HG02981 (cell line): ENCODE results near the gene NAV2.

Source experiments
- ATAC-seq: cut with Tn5 transposase; IDR thresholded peaks from one replicate; pipeline ENCODE4 v1.9.1; 2021; ENCODE audit warnings: mild to moderate bottlenecking, moderate library complexity; ENCODE audit not compliant: unreplicated experiment

The NAV2 gene, protein sequence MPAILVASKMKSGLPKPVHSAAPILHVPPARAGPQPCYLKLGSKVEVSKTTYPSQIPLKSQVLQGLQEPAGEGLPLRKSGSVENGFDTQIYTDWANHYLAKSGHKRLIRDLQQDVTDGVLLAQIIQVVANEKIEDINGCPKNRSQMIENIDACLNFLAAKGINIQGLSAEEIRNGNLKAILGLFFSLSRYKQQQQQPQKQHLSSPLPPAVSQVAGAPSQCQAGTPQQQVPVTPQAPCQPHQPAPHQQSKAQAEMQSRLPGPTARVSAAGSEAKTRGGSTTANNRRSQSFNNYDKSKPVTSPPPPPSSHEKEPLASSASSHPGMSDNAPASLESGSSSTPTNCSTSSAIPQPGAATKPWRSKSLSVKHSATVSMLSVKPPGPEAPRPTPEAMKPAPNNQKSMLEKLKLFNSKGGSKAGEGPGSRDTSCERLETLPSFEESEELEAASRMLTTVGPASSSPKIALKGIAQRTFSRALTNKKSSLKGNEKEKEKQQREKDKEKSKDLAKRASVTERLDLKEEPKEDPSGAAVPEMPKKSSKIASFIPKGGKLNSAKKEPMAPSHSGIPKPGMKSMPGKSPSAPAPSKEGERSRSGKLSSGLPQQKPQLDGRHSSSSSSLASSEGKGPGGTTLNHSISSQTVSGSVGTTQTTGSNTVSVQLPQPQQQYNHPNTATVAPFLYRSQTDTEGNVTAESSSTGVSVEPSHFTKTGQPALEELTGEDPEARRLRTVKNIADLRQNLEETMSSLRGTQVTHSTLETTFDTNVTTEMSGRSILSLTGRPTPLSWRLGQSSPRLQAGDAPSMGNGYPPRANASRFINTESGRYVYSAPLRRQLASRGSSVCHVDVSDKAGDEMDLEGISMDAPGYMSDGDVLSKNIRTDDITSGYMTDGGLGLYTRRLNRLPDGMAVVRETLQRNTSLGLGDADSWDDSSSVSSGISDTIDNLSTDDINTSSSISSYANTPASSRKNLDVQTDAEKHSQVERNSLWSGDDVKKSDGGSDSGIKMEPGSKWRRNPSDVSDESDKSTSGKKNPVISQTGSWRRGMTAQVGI (N-terminal part only)

DNA sequence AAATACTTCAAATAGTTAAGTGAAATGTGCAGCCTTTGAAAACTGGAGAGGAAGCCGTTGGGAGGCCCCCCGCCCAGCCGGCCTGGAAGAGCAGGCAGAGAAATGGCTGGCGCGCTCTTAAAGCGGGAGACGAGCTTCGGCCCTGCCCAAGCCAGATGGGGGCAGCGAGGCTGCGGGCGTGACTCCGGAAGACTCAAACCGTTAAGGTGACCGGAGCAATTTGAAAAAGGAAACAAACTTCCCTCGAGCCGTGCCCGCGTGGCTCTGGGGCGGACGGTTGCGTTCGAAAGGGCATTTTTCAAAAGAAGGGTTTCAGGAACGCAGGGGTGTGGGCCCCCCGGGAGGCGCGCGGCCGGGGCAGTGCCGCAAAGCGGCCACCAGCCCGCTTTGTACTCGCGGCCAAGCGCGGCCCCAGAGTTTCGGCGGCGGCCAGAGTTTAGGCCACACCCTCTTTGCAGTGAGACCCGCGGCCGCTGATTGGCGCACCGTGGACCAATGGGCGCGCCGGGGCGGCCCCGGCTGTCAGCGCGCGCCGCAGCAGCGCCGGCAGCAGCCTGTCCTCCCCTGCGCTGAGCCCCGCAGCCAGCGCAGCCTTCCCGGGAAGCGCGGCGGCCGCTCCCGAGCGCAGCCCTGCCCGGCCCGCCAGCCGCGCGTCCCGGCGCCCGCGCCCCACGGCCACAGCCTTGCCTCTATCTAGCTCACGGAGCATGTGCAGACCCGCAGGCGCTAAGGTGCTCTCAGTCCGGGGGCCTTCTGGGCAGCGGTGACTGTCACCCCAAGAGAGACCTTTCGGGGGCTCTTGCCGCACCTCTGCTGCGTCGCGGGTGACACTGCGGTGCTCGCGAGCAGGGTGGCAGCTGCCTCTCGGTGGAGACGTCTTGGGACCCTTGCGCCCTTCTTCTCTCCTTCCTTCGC lies at the start of gene NAV2:
Gene NAV2 (plus strand): TSS at position 557 of the 915 bp plus-strand sequence. CDS start 859 bp downstream, outside the sequence.
- peak; percentile 99 for ATAC-seq

DNA sequence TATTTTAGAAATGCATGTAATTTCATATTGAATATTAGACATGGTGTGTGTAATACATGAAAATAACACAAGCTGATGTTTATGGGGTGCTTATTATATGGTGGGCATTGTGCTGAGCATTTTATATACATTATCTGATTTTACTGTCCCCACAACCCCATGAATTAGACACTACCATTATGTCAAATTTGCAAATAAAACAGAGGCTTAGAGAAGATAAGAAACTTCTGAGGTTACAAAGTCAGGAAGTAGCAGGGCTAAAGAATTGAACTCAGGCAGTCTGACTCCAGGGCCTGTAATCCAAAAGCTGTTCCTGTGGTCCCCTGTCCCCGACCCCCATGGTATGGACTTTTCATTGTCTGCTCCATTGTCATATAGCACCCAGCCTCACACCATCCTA lies 49.4 kb upstream of the NAV2 start:
- no peak for ATAC-seq

DNA sequence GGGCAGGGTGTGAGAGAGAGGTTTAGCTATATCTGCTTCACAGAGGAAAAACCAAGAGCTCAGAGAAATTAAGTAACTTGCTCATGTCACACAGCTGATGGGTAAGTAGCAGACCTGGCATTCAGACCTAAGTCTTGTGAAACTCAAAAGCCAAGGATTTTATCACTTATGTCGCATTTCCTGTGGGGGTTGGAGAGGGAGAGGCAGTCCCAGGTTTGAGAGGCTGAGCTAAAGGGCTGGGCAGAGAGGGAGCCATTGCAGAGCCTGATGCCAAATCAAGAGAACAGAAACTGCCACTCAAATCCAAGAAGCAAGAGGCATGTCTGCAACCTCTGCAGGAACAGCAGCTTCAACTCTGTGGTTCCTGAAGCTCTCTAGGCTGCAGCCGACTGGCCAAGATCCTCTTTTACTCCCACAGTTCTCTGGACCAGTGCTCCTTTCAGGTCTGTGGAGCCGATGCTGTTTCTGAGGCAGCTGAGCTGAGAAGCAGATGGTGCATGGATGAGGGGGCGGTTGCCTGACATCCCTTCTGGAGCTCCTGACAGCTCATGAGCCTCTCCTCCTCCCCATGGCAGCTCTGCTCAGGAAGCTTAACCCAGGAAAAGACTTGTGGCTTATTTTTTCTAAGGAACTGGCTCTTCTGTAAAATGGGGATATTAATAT lies 47.6 kb upstream of the NAV2 start:
- ATAC-seq: no peak

DNA sequence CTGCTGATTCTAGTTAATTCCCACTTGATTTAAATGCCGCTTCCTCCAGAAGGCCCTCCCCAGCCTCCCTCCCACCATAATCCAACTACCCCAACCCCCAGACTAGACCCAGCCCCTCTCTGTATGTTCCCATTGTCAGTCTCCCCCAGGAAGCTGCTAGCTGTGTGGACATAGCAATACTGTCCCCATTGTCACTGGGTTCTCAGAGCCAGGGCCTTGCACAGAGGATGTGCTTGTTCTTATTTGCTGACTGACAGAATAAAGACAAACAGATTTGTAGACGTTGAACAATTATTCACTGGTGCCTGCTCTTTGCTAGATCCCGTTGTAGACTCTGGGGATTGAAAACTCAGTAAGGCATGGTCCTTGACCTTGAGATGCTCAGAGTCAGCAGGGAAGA lies 45.7 kb upstream of the NAV2 start:
- no peak for ATAC-seq

DNA sequence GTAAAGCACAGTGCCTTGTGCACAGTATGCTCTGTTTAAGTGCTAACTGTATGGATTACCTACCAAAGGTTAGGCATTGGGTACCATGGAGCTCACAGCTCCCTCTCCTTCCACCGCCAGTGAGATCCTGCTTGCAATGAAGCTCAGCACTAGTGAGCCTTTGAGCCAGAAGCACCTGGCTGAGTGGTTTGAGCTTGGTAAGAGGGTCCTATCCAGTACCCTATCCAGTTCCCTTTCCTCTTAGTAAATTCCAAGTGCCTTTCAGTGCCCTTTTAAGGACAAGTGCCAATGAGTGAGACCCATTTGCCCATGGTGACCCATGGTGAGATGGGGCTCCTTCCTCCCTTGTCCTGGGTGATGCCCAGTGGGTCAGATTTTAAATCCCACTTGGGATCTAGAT lies 43.1 kb upstream of the NAV2 start:
- no peak for ATAC-seq

DNA sequence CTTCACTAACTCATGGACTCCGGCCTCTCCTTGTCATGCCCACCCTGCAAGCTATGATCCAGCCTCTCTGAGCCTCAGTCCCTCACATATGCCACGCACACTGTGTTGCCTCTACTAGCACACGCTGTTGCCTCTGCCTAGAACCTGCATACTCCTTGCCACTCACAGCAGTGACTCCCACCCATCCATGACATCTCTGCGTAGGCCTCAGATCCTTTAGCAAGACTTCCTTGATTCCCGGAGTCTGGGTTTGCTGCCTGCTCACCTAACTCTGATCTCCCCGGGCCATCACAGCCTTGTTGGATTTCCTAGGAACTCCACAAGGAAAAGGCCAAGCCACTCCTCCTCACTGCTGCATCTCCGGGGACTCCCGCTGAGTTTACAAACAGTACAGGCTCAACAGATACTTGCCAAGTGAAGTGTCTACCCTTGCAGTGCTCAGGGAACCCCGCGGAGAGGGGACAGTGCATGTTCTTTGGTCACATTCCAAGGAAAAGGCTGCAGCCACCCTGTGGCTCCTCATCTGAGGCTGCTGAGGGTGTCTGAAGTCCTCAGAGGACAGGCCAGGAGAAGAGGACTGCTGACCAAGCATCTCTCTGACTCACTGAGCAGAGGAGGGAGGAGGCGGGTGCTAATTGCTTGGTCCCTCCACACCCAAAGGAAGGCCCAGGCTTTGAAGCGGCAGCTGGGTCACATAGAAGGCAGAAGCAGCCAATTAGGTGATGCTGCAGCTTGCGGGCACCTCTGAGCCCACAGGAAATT lies 42.4 kb upstream of the NAV2 start:
- no peak for ATAC-seq

DNA sequence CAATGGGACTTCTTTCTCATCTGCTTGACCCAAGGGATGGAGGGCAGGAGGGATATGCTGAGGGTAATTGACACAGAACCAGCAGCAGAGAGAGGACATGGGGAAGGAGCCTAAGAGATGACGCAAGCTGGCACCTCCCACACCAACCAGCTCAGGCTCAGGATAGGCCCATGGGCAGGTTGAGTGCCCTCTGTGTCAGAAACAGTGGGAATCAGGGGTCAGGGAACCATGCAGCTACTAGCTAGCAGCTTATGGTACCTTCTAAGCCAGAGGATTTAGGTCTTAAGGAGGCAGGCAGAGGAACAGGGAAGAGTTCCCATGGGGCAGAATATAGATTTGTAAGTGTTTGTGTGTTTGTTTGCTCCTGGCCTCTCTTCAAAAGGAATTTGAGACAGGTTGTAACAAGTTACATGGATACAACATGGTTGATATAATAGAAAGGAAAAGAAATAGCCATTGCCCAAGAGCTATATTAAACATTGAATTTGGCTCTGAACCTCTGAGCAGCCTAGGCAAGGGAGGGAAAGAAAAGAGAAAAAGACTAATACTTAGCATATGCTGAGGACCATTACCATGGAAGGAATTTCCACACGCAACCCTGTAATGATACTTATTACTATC lies 39.9 kb upstream of the NAV2 start:
- ATAC-seq: no peak

DNA sequence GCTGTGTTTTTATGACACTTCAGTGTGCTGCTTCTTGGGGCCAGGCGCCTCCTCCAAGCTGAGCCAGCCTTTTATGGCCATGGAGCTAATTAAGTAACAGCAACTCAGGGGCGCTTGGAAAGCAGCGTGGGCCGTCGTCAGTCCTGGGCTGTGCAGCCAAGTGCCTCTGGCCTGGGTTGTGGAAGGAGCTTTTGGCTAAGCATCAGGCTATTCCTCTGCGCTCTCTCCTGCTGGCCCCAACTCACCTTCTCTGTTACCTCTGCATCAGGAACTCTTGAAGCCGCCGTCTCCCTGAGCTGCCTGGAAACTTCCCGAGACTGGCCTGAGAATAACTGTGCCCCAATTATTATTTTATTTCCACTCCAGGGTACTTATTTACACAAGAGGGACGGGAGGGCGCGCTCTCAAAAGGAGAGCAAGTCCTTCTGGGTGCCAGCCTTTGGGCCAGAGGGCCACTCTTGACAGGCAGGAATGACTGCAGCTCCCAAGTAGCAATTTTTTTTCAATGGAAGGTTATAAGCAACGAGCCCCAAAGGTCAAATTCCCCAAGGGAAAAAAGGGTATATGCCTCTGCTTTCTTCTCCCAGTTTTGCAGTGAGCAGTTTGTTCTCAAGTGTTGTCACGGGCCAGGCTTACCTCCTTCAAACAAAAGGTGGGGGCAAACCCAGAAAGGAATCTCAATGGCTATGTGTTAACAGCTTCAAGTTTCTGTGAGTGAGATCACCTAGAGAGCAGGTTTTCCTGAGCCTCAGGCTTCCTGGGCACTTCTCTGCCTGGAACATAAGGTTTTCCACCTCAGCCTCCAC lies 38.5 kb upstream of the NAV2 start:
- ATAC-seq: no peak

DNA sequence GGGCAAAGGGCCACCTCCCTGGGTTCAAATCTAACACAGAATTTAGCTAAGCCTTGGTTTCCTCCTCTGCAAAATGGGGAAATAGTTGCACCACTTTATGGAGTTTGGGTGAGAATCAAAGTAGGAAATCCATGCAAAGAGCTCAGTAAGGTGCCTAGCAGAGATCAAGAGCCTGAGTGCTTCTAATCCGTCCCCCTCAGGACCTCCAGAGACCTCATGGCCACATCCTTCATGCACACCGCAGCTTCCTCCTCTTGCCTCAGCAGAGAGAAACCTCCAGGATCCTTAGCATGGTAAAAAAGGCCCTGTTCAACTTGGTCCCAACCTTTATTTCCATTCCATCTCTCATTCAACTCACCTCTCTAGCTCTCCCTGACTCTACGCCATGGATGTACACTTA lies 37.8 kb upstream of the NAV2 start:
- ATAC-seq: no peak

DNA sequence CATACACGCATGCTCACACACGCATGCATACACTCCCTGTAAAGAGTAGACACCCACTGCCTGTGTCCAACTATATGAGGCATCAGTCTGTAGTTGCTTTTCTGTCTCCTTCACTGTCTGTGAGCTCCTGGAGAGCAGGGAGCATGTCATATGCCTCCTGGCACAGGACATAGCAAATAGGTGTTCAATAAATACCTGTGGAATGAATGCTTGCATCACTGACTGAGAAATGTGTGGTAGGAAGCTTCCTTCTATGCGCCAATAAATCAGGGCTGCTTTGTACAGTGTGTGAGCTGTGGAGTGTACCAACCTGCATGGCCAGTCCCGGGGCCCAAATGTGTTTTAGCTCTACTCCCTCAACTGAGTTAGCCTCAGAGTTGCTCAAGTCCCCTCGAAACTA lies 37.2 kb upstream of the NAV2 start:
- no peak for ATAC-seq

DNA sequence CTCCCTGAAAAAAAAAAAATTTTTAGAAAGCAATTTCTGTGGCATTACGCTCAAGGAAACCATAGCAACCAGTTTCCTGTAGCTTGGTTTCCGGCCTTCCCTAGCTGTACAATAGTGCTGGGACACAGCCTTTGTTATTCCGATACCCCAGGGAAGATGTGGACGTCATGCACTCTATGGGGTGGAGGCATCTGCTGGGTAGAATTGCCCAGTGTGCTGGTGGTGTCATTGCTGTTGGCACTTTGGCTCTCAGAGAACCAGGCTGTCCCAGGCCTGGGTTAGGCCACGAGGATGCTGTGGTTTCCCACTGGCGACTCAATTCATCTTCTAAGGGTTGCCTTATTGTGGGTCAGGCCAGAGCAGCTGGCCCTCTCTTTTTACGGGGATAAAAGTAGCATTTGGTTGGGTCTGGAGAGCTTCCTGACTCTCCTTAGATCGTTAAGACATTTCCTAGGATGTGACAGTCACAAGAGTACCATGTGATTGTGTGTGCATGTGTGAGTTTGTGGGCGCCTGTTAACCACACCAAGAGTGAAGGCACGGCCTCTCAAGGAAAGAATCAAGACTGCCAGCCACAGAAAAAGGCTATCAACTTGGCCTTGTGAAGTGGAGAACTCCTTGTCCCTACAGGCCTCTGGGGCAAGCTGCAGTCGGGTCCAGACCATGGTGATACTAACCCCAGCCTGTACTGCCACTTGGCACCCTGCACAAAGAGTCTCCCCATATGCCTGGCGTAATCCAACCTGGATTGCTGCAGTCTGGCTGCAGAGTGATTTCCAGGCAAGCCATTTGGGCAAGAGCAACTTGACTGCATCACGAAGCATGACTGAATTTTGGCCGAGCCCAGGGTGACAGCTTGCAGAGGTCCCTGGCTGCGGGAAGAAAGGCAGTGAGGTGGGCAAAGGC lies 35.9 kb upstream of the NAV2 start:
- ATAC-seq: no peak

DNA sequence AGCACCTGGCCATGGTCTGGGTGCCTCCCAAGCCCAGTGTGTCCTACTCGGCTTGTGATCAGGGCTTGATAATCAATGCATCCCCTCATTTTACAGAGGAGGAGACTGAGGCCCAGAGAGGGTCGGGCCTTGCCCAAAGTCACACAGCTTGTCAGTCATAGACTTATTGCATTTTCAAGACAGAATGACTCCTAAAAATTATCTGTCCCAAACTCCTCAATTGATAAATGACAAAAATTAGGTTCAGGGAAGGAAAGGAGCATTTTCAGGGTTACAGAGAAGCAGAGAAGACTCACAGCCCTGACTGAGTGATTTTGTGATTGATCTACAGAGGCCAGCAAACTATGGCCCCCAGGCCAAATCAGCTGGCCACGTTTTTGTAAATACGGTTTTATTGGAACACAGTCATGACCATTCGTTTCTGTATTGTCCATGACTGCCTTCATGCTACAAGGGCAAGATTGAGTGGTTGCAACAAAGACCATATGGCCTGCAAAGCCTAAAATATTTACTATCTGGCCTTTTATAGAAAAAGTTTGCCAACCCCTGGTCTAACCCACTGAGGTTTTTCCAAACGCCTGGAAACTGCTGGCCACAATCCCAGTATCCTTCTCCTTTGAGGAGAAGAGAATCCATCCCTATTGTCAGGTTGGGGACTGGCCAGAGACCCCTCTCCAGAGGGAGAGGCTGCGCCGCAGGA lies 35.1 kb upstream of the NAV2 start:
- ATAC-seq: no peak

DNA sequence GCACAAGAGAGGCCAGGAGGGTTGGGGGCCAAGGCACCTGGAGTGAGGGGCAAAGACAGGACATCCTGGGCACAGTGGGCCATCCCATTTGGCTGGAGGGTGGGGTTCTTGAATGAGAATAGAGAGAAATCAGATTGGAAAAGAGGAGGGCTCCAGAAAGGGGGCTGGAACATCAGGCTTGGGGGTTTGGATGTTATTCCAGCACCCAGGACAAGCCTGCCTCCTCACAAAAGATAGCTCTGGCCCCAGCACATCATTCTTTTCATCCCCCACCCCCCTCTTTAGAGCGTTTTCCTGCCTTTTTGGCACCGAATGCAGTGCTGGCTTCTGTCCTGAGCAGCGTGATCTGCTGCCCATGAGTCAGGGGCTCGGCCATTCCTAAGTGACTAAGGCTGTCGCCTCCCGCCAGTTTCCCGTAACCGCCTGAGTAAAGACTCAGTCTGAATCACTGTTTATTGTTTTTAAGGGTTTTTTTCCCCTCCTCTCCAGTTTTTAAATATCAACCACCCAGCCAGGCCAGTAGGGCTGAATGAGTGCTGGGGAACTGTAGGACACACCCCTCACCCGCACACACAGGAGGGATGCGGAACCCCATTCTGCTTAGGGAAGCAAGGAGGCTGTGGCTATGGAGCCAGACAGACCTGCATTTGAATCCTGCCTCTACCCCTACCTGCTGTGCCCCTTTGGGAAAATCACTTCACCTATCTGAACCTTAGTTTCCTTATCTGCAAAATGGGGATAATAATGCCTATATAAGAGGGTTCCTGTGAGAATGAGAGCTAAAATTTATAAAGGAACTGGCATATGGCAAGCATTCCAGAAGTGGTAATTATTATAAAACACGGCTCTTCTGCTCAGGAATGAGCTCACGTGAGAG lies 32.4 kb upstream of the NAV2 start:
- no peak for ATAC-seq

DNA sequence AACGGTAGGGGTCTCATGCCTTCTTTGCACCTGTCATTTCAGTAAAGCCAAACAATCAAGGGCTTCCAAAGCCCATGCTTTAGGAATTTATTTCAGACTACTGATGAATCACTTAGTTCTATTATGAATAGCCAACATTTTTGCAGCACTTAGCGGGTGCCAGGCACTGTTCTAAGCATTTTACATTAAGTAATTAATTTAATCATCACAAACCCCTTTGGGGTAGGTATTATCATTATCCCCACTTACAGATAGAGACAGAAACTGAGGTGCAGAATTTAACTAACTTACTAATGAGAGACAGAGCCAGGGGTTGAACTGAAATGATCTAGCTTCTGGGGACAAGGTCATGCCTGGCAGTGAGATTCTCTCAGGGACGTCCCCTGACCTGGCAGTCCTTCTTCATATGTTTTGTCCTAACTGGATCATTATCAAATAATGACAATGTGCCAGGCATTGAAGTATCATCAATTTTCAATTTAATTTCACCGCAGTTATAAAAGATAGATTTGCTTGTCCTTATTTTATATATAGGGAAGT lies 31.7 kb upstream of the NAV2 start:
- no peak for ATAC-seq

DNA sequence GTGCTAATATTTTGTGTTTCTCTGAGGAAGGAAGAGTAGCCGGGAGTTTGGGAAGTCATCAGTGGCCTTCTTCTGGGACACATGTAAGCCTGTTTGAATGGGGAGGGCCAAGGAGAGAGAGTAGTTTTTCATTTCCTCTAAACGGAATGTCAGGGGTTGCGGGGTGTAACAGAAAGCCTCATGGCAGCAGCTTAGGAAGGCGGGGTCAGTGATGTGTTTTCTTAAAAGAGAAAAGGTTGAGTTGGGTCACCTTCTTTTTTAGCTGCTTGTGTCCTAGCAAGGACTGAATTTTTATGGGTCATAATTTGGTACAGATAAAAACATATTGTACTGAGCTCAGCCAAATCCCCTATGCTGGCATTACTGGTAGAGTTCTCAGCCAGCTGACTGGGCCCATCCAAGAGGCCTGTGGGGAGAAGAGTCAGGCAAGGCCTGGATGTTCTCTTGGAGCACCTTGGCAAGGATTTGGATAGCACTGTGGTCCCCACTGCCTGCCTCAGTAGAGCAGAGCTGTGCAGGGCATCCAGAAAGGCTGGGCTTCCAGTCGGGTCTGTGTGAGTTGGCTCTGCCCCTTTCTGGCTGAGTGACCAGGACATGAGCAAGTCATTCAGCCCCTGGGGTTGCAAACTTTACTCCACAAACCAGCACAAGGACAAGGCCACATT lies 29.4 kb upstream of the NAV2 start:
- no peak for ATAC-seq
